ENCODE data around the gene TNK2.

TNK2 gene

DNA sequence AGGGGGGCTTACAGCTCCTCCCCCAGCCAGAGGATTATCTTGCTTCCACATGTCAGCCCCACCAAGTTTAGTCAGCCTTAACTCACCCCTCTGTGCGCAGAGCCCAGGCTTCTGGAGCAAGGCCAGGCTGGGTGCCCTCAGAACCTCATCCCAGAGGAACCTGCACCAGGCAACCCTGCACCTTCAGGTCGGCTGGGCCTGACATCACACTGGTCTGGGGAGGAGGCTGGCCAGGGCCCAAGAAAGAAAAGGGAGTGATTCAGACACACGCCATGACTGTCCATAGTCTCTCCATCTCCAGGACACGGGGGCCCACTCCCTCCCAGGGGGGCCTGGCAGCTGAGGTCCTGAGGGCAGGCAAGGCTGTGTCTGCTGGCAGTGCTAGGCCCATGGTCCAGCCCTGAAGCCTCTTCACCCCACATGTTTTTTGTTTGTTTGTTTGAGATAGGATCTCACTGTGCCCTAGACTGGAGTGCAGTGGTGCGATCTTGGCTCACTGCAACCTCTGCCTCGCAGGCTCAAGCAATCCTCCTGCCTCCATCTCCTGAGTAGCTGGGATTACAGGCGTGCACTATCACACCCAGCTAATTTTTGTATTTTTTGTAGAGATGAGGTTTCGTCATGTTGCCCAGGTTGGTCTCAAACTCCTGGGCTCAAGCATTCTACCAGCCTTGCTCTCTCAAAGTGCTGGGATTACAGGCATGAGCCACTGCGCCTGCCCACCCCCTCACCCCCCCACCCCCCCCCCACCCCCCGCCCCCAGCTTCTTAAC is 11.1 kb downstream of the TNK2 start:
- TF ChIP-seq, protein P1, sequence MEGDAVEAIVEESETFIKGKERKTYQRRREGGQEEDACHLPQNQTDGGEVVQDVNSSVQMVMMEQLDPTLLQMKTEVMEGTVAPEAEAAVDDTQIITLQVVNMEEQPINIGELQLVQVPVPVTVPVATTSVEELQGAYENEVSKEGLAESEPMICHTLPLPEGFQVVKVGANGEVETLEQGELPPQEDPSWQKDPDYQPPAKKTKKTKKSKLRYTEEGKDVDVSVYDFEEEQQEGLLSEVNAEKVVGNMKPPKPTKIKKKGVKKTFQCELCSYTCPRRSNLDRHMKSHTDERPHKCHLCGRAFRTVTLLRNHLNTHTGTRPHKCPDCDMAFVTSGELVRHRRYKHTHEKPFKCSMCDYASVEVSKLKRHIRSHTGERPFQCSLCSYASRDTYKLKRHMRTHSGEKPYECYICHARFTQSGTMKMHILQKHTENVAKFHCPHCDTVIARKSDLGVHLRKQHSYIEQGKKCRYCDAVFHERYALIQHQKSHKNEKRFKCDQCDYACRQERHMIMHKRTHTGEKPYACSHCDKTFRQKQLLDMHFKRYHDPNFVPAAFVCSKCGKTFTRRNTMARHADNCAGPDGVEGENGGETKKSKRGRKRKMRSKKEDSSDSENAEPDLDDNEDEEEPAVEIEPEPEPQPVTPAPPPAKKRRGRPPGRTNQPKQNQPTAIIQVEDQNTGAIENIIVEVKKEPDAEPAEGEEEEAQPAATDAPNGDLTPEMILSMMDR (IDR thresholded peaks at IDR 0.05; ENCODE audit: low read depth, low read length, missing control alignments) = no peak
- H3K4me3 ChIP-seq (replicated peaks; ENCODE audit: low read depth, low read length) = peak overlapping the region; percentile 71
- no peak for DNase-seq (ENCODE audit: extremely low read depth, low read depth)

DNA sequence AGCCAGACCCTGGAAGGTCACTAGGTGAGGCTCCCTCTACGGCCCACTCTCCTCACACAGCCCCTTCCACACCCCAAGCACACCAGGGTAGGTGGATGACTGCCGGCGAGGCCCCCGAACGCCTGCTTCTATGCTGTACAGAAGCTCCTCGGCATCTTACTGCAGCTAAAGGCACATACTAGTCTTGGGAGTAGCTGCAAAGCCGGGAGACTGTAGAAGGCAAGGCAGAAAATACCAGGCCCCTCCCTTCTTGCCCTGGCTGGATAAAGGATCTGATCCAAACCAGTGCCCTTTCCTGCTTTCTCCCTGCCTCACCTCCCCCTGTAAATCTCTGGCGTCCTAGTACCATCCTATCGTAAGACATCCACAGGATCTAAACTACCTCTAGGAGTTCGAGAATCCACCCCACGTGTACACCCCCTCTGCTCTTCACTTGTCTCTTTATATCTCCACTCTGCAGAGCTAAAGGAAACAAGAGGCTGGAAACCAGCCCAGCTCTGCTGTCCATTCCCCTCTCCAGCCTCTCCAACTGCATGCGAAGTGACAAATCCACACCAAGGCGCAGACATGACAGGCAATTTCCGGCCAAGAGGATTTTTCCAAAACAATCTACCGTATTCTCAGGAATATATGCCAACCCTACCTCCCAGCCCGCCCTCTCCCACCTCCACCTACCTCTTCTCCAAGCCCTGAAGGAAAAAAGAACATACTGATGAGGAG is 11.8 kb downstream of the TNK2 start:
- TF ChIP-seq, protein P1 (IDR thresholded peaks at IDR 0.05; ENCODE audit: low read depth, low read length, missing control alignments) = no peak
- peak overlapping the region; percentile 71 for H3K4me3 ChIP-seq (replicated peaks; ENCODE audit: low read depth, low read length)
- no peak for DNase-seq (ENCODE audit: extremely low read depth, low read depth)

DNA sequence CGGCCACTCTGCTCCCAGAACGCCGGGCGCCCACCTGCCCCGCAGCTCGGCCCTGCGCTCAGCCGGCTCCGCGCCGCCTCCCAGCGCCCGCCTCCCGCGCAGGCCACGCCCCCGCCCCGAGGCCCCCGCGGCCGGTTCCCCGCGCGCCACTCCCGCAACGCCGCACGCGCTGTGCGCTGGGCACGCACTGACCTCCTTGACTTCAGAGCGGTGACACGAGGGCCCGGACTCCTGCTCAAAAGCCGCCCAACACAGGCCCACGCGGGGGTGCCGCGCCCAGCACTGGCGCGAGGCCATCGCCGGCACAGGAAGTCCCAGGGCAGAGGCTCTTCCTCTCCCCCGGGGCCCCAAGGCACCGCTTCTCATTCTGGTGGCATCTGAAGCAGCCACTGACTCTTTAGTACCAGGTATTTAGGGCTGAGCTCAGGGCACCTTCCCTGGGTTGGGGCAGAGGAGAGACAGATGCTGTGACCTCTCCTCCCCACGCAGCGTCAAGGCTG is 12.4 kb downstream of the TNK2 start:
- TF ChIP-seq, protein P1 (IDR thresholded peaks at IDR 0.05; ENCODE audit: low read depth, low read length, missing control alignments) = no peak
- H3K4me3 ChIP-seq (replicated peaks; ENCODE audit: low read depth, low read length) = peak overlapping the region; percentile 71
- DNase-seq (ENCODE audit: extremely low read depth, low read depth) = no peak

DNA sequence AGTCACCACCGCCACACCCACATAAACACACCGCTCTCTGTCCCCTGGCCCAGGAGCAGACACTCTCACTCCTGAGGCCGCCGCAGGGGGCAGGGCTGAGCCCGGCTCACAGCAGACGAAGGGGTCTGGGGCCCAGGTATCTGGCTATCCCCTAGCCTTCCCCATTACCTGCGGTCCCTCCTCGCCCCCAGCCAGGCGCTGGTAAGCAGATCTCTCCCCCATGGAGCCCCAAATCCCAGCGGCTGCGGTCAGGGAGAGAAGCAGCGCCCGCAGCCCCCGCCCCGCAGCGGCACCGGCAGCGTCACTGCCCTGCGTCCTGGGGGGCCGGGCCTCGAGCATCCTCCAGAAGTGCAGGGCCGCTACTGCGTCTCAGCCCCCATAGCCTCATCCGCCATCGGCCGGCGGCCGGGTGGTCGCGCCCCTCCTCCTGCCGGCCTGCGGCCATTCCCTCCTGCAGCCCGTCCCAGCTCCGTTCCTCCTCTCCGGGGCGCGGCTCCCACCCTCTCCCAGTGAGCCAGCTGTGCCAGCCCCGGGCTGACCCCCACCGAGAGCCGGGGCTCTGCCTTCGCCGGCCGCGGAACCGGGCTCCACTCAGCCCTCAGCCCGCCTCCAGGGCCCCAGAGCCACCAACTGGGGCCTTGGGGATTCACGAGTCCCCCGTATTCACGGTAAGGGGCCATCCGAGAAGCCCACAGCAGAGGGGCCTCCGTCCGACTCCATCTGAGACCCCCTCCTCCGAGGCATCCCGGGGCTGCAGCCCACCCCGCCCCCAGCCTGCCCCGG is 13.1 kb downstream of the TNK2 start:
- peak overlapping the region; percentile 71 for H3K4me3 ChIP-seq (replicated peaks; ENCODE audit: low read depth, low read length)
- TF ChIP-seq, protein P1 (IDR thresholded peaks at IDR 0.05; ENCODE audit: low read depth, low read length, missing control alignments) = no peak

DNA sequence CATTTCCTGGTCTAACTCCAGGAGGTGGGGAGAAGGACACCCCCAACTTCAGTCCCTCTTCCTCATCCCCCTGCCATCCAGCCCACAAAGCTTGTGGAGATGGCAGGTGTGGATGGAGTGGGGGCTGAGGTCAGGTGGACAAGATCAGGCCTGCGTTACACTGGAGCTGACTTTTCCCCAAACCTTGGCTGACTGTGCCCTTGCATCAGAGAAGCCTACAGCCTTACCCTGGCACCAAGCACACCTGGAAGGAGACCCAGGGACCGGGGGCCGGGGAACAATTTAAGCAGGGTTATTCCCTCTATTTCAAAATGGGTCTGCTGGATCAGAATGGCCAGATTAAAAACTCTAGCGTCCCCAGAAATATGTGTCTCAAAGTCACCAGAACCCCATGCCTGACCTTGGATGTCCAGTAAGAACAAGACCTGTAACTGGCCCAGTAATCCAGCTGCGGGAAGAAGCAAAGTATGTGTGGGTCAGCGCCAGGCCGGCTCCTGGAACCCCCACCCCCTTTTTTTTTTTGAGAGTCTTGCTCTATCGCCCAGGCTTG is 14.4 kb downstream of the TNK2 start:
- TF ChIP-seq, protein P1 (IDR thresholded peaks at IDR 0.05; ENCODE audit: low read depth, low read length, missing control alignments) = no peak
- peak overlapping the region; percentile 71 for H3K4me3 ChIP-seq (replicated peaks; ENCODE audit: low read depth, low read length)
- DNase-seq (ENCODE audit: extremely low read depth, low read depth) = no peak

More for the DNA sequence above, 13.1 kb downstream of the TNK2 start:
- DNase-seq (ENCODE audit: extremely low read depth, low read depth) = no peak

DNA sequence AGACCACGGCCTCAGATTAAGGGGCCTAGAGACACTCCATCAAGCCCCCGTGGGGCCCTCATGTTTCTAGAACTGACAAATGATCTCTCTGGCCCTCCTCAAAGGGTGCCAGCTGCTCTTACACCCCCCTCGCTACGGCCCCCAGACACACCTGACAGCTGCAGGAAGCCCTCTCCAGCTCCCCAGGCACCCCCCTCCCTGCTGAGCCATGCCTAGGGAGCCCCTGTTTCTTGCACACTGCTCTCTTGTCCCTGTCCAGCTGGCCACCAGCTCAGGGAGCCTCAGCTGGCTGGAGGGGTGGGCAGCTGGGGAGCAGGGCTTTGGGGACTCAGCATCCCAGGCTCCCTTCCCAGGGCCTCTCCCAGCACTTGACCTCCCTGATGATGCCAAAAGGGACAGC is 14.8 kb downstream of the TNK2 start:
- TF ChIP-seq, protein P1 (IDR thresholded peaks at IDR 0.05; ENCODE audit: low read depth, low read length, missing control alignments) = no peak
- no peak for DNase-seq (ENCODE audit: extremely low read depth, low read depth)
- H3K4me3 ChIP-seq (replicated peaks; ENCODE audit: low read depth, low read length) = no peak overlapping the region
